A673 (cell line): ENCODE measurements around the gene NFKB1.

ENCODE experiments used
- CTCF ChIP-seq: fragments of 300-800, 200-600 bp; sonication (generic); conservative IDR thresholded peaks from 2 replicates; pipeline ENCODE4 v1.5.1; 2017; ENCODE audit warnings: low read depth, mild to moderate bottlenecking, antibody characterized with exemption, low read length, moderate library complexity, mixed read lengths
- EZH2 ChIP-seq: fragments of 200-600 bp; sonication (generic); IDR thresholded peaks from 2 replicates; pipeline ENCODE4 v1.6.1; 2017; ENCODE audit warnings: borderline replicate concordance, low read depth, mild to moderate bottlenecking, mixed read lengths, antibody characterized with exemption, low read length; ENCODE audit not compliant: poor library complexity, severe bottlenecking

- TF ChIP-seq CTCF (no peak), EZH2 (no peak)
Observed at GRCh38 chr4:102600689-102601088, 99.5 kb downstream of the NFKB1 start.
